MCF 10A (cell line): ENCODE measurements around the gene CSHL1. TPM values are rescaled to one million over a fixed set of nuclear protein-coding genes. Genes with fewer than 3 reads are reported as not detected.
"Not testable (repeated sequence)": the region's sequence is repeated elsewhere in the genome, so short reads cannot be mapped to it uniquely, and the experiment has no call there.

Experiments used
- BruUV-seq: library from RNA; stranded (reverse); fragments of 400-500 nt; replicated peaks from 2 replicates; lab custom pipeline; 2021; lab: Mats Ljungman, UMichigan
- CTCF ChIA-PET: fragments of 300-600 bp; sonication (Branson Sonifier 250); formaldehyde crosslinking; extraction: SDS; loops from one replicate; lab custom pipeline; 2021; ENCODE audit warnings: antibody characterized with exemption, inconsistent platforms; lab: Yijun Ruan, JAX
- POLR2A ChIA-PET: fragments of 300-600, 350-650 bp; sonication (Branson Sonifier 250); formaldehyde crosslinking; extraction: SDS; loops from one replicate; lab custom pipeline; 2020; ENCODE audit warnings: antibody characterized with exemption, inconsistent platforms; lab: Yijun Ruan, JAX
- DNase-seq: peaks from one replicate; pipeline ENCODE4 v3.0.0-alpha.2; 2018; ENCODE audit not compliant: unreplicated experiment
- H3K27ac Mint-ChIP-seq: one replicate; pipeline ENCODE4 v1.8.0; 2022; ENCODE audit warnings: mild to moderate bottlenecking, low read depth, mixed read lengths; ENCODE audit not compliant: unreplicated experiment
- H3K27me3 Mint-ChIP-seq: one replicate; pipeline ENCODE4 v1.8.0; 2022; ENCODE audit warnings: mixed read lengths; ENCODE audit not compliant: insufficient read depth, unreplicated experiment
- H3K36me3 Mint-ChIP-seq: one replicate; pipeline ENCODE4 v1.8.0; 2022; ENCODE audit warnings: mild to moderate bottlenecking, moderate library complexity, mixed read lengths; ENCODE audit not compliant: insufficient read depth, unreplicated experiment
- H3K4me1 Mint-ChIP-seq: one replicate; pipeline ENCODE4 v1.8.0; 2022; ENCODE audit warnings: mixed read lengths; ENCODE audit not compliant: insufficient read depth, unreplicated experiment
- H3K4me3 Mint-ChIP-seq: one replicate; pipeline ENCODE4 v1.8.0; 2022; ENCODE audit warnings: mild to moderate bottlenecking, moderate library complexity, mixed read lengths; ENCODE audit not compliant: unreplicated experiment
- H3K9me3 Mint-ChIP-seq: one replicate; pipeline ENCODE4 v1.8.0; 2022; ENCODE audit warnings: mixed read lengths; ENCODE audit not compliant: unreplicated experiment
- CTCF ChIP-seq: fragments of 200-600 bp; IDR thresholded peaks from one replicate; pipeline ENCODE4 v1.8.0; 2022; ENCODE audit warnings: antibody characterized with exemption, mild to moderate bottlenecking; ENCODE audit not compliant: unreplicated experiment
- intact Hi-C: fragments of 100-400 bp; cut with micrococcal nuclease; formaldehyde crosslinking; loops from 2 replicates; pipeline ENCODE4 v1.14.1; 2022
- total RNA-seq: library from RNA; stranded (reverse); gene quantifications from 2 replicates; pipeline ENCODE4 v1.2.3, GENCODE V29; 2022

Gene CSHL1
- total RNA-seq, 1 experiment from 2014 or later: not detected

- Mint-ChIP-seq H3K27ac (no peak overlapping the region), H3K36me3 (peaks cover 7% of the 10 kb centered on the region), H3K27me3 (peaks cover 18% of the 10 kb centered on the region), H3K9me3 (no peaks in the 10 kb centered on the region), H3K4me1 (peaks cover 5% of the 10 kb centered on the region), H3K4me3 (no peak overlapping the region)
- ChIA-PET CTCF (interaction anchor here (1.1 kb wide), 1 partner anchor 11 kb away, joined by 3 read pairs; no protein-coding TSS in a partner anchor), POLR2A (no interaction called here)
- no TSS peak for BruUV-seq
- intact Hi-C loops: loop anchor here (5.0 to 10.0 kb wide), 2 partner anchors 33 to 370 kb away; no protein-coding TSS in a partner anchor
- DNase-seq: no peak
- no peak for TF ChIP-seq CTCF
These were observed 3.4 kb upstream of the CSHL1 start for GRCh38 chr17:63914471-63914870.

- H3K9me3 Mint-ChIP-seq: no peaks in the 10 kb centered on the region
- H3K4me1 Mint-ChIP-seq: no peaks in the 10 kb centered on the region
- peaks cover 29% of the 10 kb centered on the region for H3K27me3 Mint-ChIP-seq
- no peak overlapping the region for H3K4me3 Mint-ChIP-seq
- intact Hi-C loops: loop anchor here (5.0 to 10.0 kb wide), 2 partner anchors 36 to 373 kb away; no protein-coding TSS in a partner anchor
- BruUV-seq: no TSS peak
- H3K27ac Mint-ChIP-seq: no peak overlapping the region
- ChIA-PET POLR2A (no interaction called here), CTCF (interaction anchor here (0.5 to 4.0 kb wide), 24 partner anchors 9 to 556 kb away, joined by 3 to 20 read pairs (median 4); partner anchors contain the start of gene ICAM2)
- peak; percentile 36 for DNase-seq
- peaks cover 7% of the 10 kb centered on the region for H3K36me3 Mint-ChIP-seq
- peak; percentile 83 for TF ChIP-seq CTCF
These were observed 621 bp upstream of the CSHL1 start for GRCh38 chr17:63911657-63912100.

- DNase-seq: no peak
- BruUV-seq: no TSS peak
- TF ChIP-seq CTCF: no peak
- ChIA-PET POLR2A (interaction anchor here (0.6 kb wide), 1 partner anchor 76 kb away, joined by 3 read pairs; no protein-coding TSS in a partner anchor), CTCF (interaction anchor here (0.6 to 4.0 kb wide), 18 partner anchors 9 to 223 kb away, joined by 3 to 20 read pairs (median 3); no protein-coding TSS in a partner anchor)
- Mint-ChIP-seq H3K36me3 (peaks cover 7% of the 10 kb centered on the region), H3K4me1 (no peaks in the 10 kb centered on the region), H3K27ac (no peak overlapping the region), H3K4me3 (no peak overlapping the region), H3K27me3 (peaks cover 17% of the 10 kb centered on the region), H3K9me3 (no peaks in the 10 kb centered on the region)
- intact Hi-C loops: loop anchor here (5.0 to 10.0 kb wide), 2 partner anchors 37 to 375 kb away; no protein-coding TSS in a partner anchor
These were observed 962 bp downstream of the CSHL1 start for GRCh38 chr17:63910096-63910495.

GRCh38 chr17:63909586-63909985, 1.5 kb downstream of the CSHL1 start:
- DNase-seq, H3K9me3 Mint-ChIP-seq, H3K36me3 Mint-ChIP-seq, POLR2A ChIA-PET, H3K4me1 Mint-ChIP-seq, BruUV-seq, H3K4me3 Mint-ChIP-seq, H3K27ac Mint-ChIP-seq, intact Hi-C loops: not testable (repeated sequence)
- CTCF ChIA-PET: interaction anchor here (1.7 to 3.2 kb wide), 2 partner anchors 10 to 224 kb away, joined by 6 to 14 read pairs; no protein-coding TSS in a partner anchor
- H3K27me3 Mint-ChIP-seq: peaks cover 16% of the 10 kb centered on the region

GRCh38 chr17:63907161-63907778, 3.8 kb downstream of the CSHL1 start:
- peaks cover 27% of the 10 kb centered on the region for H3K27me3 Mint-ChIP-seq
- POLR2A ChIA-PET, H3K27ac Mint-ChIP-seq, H3K36me3 Mint-ChIP-seq, H3K4me3 Mint-ChIP-seq, H3K4me1 Mint-ChIP-seq, H3K9me3 Mint-ChIP-seq, intact Hi-C loops, BruUV-seq: not testable (repeated sequence)
- CTCF ChIA-PET: interaction anchor here (0.6 to 1.2 kb wide), 3 partner anchors 17 to 599 kb away, joined by 3 read pairs; partner anchors contain the start of gene DDX5
- DNase-seq: peak; percentile 20

GRCh38 chr17:63904796-63905195, 6.3 kb downstream of the CSHL1 start:
- intact Hi-C loops, POLR2A ChIA-PET: not testable (repeated sequence)

More at GRCh38 chr17:63904796-63905195, 6.3 kb downstream of the CSHL1 start:
- not testable (repeated sequence) for H3K9me3 Mint-ChIP-seq, H3K4me3 Mint-ChIP-seq, H3K36me3 Mint-ChIP-seq, BruUV-seq, H3K27ac Mint-ChIP-seq, H3K4me1 Mint-ChIP-seq, DNase-seq
- CTCF ChIA-PET: interaction anchor here (0.7 to 2.1 kb wide), 13 partner anchors 14 to 565 kb away, joined by 3 to 10 read pairs (median 3); partner anchors contain the start of gene GH1
- peaks cover 50% of the 10 kb centered on the region for H3K27me3 Mint-ChIP-seq
